WTC11 (cell line): Measurements from ENCODE around the gene OXSR1. TPM values are rescaled to one million over a fixed set of nuclear protein-coding genes. Genes with fewer than 3 reads are reported as not detected.
A peak's percentile ranks its signal among the peaks of the same experiment; 100 is the strongest.

Source experiments
- ATAC-seq: fragments of 200-7000 bp; cut with Tn5 transposase; 2 replicates; pipeline ENCODE4 v1.10.0; 2021; ENCODE audit warnings: mild to moderate bottlenecking, moderate library complexity
- CTCF ChIA-PET: fragments of 300-600 bp; sonication (Branson Sonifier 250); formaldehyde crosslinking; loops from one replicate; lab custom pipeline; 2021; ENCODE audit warnings: antibody characterized with exemption; lab: Charles Lee
- POLR2A ChIA-PET: fragments of 350-600 bp; sonication (Branson Sonifier 250); formaldehyde crosslinking; loops from one replicate; lab custom pipeline; 2021; ENCODE audit warnings: antibody characterized with exemption; lab: Charles Lee
- DNase-seq: peaks from one replicate; pipeline ENCODE4 v3.0.0; 2021; ENCODE audit warnings: low spot score
- H3K27ac Mint-ChIP-seq: 2 replicates; pipeline ENCODE4 v1.8.0; 2021; ENCODE audit warnings: mixed read lengths
- H3K27me3 Mint-ChIP-seq: 2 replicates; pipeline ENCODE4 v1.8.0; 2021; ENCODE audit warnings: low read depth, mild to moderate bottlenecking, moderate library complexity, mixed read lengths
- H3K36me3 Mint-ChIP-seq: 2 replicates; pipeline ENCODE4 v1.8.0; 2021; ENCODE audit warnings: mixed read lengths
- H3K4me1 Mint-ChIP-seq: 2 replicates; pipeline ENCODE4 v1.8.0; 2022; ENCODE audit warnings: mixed read lengths
- H3K4me3 Mint-ChIP-seq: 2 replicates; pipeline ENCODE4 v1.8.0; 2021; ENCODE audit warnings: mild to moderate bottlenecking, moderate library complexity, mixed read lengths
- H3K9me3 Mint-ChIP-seq: 2 replicates; pipeline ENCODE4 v1.8.0; 2021; ENCODE audit warnings: mixed read lengths
- ESRRA ChIP-seq: sonication (generic); formaldehyde crosslinking; IDR thresholded peaks from 2 replicates; pipeline ENCODE4 v1.8.1; 2022; ENCODE audit warnings: mild to moderate bottlenecking, missing genetic modification reagents, borderline replicate concordance
- FOXK1 ChIP-seq: sonication (generic); formaldehyde crosslinking; IDR thresholded peaks from 2 replicates; pipeline ENCODE4 v1.8.0; 2022; ENCODE audit warnings: mild to moderate bottlenecking, moderate library complexity, missing genetic modification reagents
- FOXP1 ChIP-seq: sonication (generic); formaldehyde crosslinking; IDR thresholded peaks from 2 replicates; pipeline ENCODE4 v1.8.0; 2022; ENCODE audit warnings: missing genetic modification reagents, mild to moderate bottlenecking, moderate library complexity, borderline replicate concordance
- GRHL2 ChIP-seq: fragments of 250-450 bp; sonication (Bioruptor Pico); IDR thresholded peaks from 2 replicates; pipeline ENCODE4 v1.8.0; 2022; ENCODE audit warnings: mild to moderate bottlenecking, moderate library complexity; ENCODE audit not compliant: insufficient replicate concordance, severe bottlenecking
- MXD4 ChIP-seq: fragments of 250-450 bp; sonication (Bioruptor Pico); IDR thresholded peaks from 2 replicates; pipeline ENCODE4 v1.8.0; 2021; ENCODE audit warnings: mild to moderate bottlenecking, moderate library complexity, borderline replicate concordance
- NFATC4 ChIP-seq: fragments of 250-450 bp; sonication (Bioruptor Pico); IDR thresholded peaks from 2 replicates; pipeline ENCODE4 v1.9.0; 2021; ENCODE audit warnings: mild to moderate bottlenecking
- NR2C2 ChIP-seq: sonication (generic); formaldehyde crosslinking; IDR thresholded peaks from 2 replicates; pipeline ENCODE4 v1.8.0; 2022; ENCODE audit warnings: mild to moderate bottlenecking, missing genetic modification reagents
- PRRX2 ChIP-seq: fragments of 250-450 bp; sonication (Bioruptor Pico); IDR thresholded peaks from 2 replicates; pipeline ENCODE4 v1.8.0; 2021; ENCODE audit warnings: mild to moderate bottlenecking
- SP1 ChIP-seq: sonication (generic); formaldehyde crosslinking; conservative IDR thresholded peaks from 2 replicates; pipeline ENCODE4 v1.8.1; 2022; ENCODE audit warnings: missing genetic modification reagents
- TEAD4 ChIP-seq: sonication (generic); formaldehyde crosslinking; IDR thresholded peaks from 2 replicates; pipeline ENCODE4 v1.8.0; 2022; ENCODE audit warnings: mild to moderate bottlenecking, missing genetic modification reagents
- ZNF121 ChIP-seq: sonication (generic); formaldehyde crosslinking; IDR thresholded peaks from 2 replicates; pipeline ENCODE4 v1.8.0; 2023; ENCODE audit warnings: missing genetic modification reagents
- ZNF263 ChIP-seq: sonication (generic); formaldehyde crosslinking; IDR thresholded peaks from 2 replicates; pipeline ENCODE4 v1.8.1; 2022; ENCODE audit warnings: low read depth, mild to moderate bottlenecking, moderate library complexity, missing genetic modification reagents
- total RNA-seq: library from RNA; stranded (reverse); gene quantifications from 3 replicates; pipeline ENCODE4 v1.2.3, GENCODE V29; 2021
- TF ChIP-seq, protein P1 (sequence below): sonication (generic); formaldehyde crosslinking; IDR thresholded peaks from 2 replicates; pipeline ENCODE4 v1.8.1; 2022; ENCODE audit warnings: low read depth, missing genetic modification reagents, borderline replicate concordance
- TF ChIP-seq, protein P2 (sequence below): sonication (generic); formaldehyde crosslinking; IDR thresholded peaks from 2 replicates; pipeline ENCODE4 v1.8.1; 2023; ENCODE audit warnings: mild to moderate bottlenecking, missing genetic modification reagents
- TF ChIP-seq, protein P3 (sequence below): fragments of 250-450 bp; sonication (Bioruptor Pico); IDR thresholded peaks from 2 replicates; pipeline ENCODE4 v1.9.0; 2021; ENCODE audit warnings: mild to moderate bottlenecking
- TF ChIP-seq, protein P4 (sequence below): sonication (generic); formaldehyde crosslinking; conservative IDR thresholded peaks from 2 replicates; pipeline ENCODE4 v1.8.1; 2023; ENCODE audit warnings: mild to moderate bottlenecking, low read depth, missing genetic modification reagents, moderate library complexity
- TF ChIP-seq, protein P5 (sequence below): sonication (generic); formaldehyde crosslinking; IDR thresholded peaks from 2 replicates; pipeline ENCODE4 v1.8.0; 2023; ENCODE audit warnings: missing genetic modification reagents
- TF ChIP-seq, protein P6 (sequence below): sonication (generic); formaldehyde crosslinking; IDR thresholded peaks from 2 replicates; pipeline ENCODE4 v1.8.0; 2022; ENCODE audit warnings: mild to moderate bottlenecking, missing genetic modification reagents
- TF ChIP-seq, protein P7 (sequence below): sonication (generic); formaldehyde crosslinking; IDR thresholded peaks from 2 replicates; pipeline ENCODE4 v1.8.0; 2022; ENCODE audit warnings: missing genetic modification reagents

OXSR1 gene
- total RNA-seq, 1 experiment from 2014 or later = 50.6 TPM

DNA sequence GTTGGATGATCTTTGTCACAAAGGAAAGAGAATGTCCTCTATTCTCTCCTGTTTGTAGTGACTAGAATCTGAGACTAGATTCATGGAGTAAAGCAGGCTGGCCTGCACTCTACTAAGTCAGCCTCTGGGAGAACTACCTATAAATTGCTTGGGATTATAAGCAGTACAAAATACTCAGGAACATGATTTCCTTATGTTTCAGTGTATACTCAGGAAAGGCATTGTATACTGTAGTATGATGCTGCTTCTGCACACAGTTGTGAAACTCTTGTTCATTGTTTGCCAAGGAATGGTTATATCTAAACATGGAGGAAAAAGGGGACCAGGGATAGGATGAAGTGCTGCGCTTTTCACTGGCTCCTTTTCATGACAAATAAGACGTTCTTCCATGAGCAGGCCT is 49.2 kb downstream of the OXSR1 start (continued):
- TF ChIP-seq, protein P1, sequence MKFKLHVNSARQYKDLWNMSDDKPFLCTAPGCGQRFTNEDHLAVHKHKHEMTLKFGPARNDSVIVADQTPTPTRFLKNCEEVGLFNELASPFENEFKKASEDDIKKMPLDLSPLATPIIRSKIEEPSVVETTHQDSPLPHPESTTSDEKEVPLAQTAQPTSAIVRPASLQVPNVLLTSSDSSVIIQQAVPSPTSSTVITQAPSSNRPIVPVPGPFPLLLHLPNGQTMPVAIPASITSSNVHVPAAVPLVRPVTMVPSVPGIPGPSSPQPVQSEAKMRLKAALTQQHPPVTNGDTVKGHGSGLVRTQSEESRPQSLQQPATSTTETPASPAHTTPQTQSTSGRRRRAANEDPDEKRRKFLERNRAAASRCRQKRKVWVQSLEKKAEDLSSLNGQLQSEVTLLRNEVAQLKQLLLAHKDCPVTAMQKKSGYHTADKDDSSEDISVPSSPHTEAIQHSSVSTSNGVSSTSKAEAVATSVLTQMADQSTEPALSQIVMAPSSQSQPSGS (CRISPR knock-in tag) = no peak
- TF ChIP-seq, protein P2, sequence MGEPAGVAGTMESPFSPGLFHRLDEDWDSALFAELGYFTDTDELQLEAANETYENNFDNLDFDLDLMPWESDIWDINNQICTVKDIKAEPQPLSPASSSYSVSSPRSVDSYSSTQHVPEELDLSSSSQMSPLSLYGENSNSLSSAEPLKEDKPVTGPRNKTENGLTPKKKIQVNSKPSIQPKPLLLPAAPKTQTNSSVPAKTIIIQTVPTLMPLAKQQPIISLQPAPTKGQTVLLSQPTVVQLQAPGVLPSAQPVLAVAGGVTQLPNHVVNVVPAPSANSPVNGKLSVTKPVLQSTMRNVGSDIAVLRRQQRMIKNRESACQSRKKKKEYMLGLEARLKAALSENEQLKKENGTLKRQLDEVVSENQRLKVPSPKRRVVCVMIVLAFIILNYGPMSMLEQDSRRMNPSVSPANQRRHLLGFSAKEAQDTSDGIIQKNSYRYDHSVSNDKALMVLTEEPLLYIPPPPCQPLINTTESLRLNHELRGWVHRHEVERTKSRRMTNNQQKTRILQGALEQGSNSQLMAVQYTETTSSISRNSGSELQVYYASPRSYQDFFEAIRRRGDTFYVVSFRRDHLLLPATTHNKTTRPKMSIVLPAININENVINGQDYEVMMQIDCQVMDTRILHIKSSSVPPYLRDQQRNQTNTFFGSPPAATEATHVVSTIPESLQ = no peak

DNA sequence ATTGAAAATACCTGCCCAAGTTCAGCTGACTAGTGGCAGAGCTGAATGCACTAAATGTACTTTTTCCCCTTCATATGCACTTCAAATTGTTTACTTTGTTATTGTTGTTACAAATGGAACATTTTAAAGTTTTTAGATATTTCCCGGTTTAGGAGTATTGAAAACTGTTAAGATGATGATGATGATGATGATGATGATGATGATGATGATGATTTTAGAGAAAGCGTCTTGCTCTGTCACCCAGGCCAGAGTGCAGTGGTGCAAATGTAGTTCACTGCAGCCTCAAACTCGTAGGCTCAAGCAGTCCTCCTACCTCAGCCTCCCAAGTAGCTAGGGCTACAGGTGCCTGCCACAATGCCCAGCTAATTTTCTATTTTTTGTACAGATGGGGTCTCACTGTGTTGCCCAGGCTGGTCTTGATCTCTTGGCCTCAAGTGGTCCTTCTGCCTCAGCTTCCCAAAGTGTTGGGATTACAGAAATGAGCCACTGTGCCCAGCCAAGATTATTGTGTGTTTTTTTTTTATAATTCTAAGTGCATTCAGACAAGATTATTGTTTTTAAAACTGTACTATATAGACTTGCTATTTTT is 54.4 kb downstream of the OXSR1 start:
- no peak overlapping the region for H3K27ac Mint-ChIP-seq
- peaks cover 20% of the 10 kb centered on the region for H3K36me3 Mint-ChIP-seq
- CTCF ChIA-PET = no interaction called here
- H3K4me1 Mint-ChIP-seq = no peaks in the 10 kb centered on the region
- TF ChIP-seq ZNF121 = peak; percentile 84
- TF ChIP-seq, protein P3, sequence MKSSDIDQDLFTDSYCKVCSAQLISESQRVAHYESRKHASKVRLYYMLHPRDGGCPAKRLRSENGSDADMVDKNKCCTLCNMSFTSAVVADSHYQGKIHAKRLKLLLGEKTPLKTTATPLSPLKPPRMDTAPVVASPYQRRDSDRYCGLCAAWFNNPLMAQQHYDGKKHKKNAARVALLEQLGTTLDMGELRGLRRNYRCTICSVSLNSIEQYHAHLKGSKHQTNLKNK = no peak
- TF ChIP-seq, protein P4, sequence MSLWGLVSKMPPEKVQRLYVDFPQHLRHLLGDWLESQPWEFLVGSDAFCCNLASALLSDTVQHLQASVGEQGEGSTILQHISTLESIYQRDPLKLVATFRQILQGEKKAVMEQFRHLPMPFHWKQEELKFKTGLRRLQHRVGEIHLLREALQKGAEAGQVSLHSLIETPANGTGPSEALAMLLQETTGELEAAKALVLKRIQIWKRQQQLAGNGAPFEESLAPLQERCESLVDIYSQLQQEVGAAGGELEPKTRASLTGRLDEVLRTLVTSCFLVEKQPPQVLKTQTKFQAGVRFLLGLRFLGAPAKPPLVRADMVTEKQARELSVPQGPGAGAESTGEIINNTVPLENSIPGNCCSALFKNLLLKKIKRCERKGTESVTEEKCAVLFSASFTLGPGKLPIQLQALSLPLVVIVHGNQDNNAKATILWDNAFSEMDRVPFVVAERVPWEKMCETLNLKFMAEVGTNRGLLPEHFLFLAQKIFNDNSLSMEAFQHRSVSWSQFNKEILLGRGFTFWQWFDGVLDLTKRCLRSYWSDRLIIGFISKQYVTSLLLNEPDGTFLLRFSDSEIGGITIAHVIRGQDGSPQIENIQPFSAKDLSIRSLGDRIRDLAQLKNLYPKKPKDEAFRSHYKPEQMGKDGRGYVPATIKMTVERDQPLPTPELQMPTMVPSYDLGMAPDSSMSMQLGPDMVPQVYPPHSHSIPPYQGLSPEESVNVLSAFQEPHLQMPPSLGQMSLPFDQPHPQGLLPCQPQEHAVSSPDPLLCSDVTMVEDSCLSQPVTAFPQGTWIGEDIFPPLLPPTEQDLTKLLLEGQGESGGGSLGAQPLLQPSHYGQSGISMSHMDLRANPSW (CRISPR knock-in tag) = no peak
- TF ChIP-seq ESRRA (CRISPR knock-in tag) = no peak
- TF ChIP-seq SP1 (CRISPR knock-in tag) = no peak
- no peak for TF ChIP-seq NR2C2 (CRISPR knock-in tag)
- TF ChIP-seq, protein P5, sequence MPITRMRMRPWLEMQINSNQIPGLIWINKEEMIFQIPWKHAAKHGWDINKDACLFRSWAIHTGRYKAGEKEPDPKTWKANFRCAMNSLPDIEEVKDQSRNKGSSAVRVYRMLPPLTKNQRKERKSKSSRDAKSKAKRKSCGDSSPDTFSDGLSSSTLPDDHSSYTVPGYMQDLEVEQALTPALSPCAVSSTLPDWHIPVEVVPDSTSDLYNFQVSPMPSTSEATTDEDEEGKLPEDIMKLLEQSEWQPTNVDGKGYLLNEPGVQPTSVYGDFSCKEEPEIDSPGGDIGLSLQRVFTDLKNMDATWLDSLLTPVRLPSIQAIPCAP = no peak
- no peak for TF ChIP-seq PRRX2 (CRISPR knock-in tag)
- no peak for TF ChIP-seq MXD4 (CRISPR knock-in tag)
- POLR2A ChIA-PET = no interaction called here
- no peak for ATAC-seq
- H3K4me3 Mint-ChIP-seq = no peak overlapping the region
- no peaks in the 10 kb centered on the region for H3K27me3 Mint-ChIP-seq
- DNase-seq = no peak
- H3K9me3 Mint-ChIP-seq = no peaks in the 10 kb centered on the region

DNA sequence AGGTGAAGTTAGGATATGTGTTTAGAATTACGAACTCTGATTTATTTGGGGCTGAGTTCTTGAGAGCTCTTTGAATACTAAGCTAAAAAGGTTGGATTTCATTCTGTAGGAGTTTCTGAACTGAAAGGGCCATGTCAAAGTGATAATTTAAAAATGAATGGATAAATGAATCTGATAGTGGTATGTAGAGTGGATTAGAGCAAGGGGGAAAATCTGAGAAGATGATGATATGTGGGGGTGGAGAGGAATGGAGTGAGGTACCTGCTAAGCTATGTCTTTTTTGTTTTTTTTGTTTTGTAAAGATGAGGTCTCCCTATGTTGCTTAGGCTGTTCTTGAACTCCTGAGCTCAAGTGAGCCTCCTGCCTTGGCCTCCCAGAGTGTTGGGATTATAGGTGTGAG is 55.7 kb downstream of the OXSR1 start:
- CTCF ChIA-PET = interaction anchor here (0.6 to 1.1 kb wide), 3 partner anchors 77 to 684 kb away, joined by 3 to 4 read pairs (median 3); no protein-coding TSS in a partner anchor
- no peaks in the 10 kb centered on the region for H3K27me3 Mint-ChIP-seq
- no peak overlapping the region for H3K4me3 Mint-ChIP-seq
- DNase-seq (no peak), ATAC-seq (no peak)
- H3K4me1 Mint-ChIP-seq = no peaks in the 10 kb centered on the region
- no peak overlapping the region for H3K27ac Mint-ChIP-seq
- no peaks in the 10 kb centered on the region for H3K9me3 Mint-ChIP-seq
- POLR2A ChIA-PET = no interaction called here
- peaks cover 25% of the 10 kb centered on the region for H3K36me3 Mint-ChIP-seq
- TF ChIP-seq GRHL2 (CRISPR knock-in tag) = no peak
- no peak for TF ChIP-seq FOXP1 (CRISPR knock-in tag)
- no peak for TF ChIP-seq TEAD4 (CRISPR knock-in tag)
- TF ChIP-seq ZNF263 (CRISPR knock-in tag) = no peak
- no peak for TF ChIP-seq NFATC4 (CRISPR knock-in tag)
- no peak for TF ChIP-seq FOXK1 (CRISPR knock-in tag)
- TF ChIP-seq, protein P6, sequence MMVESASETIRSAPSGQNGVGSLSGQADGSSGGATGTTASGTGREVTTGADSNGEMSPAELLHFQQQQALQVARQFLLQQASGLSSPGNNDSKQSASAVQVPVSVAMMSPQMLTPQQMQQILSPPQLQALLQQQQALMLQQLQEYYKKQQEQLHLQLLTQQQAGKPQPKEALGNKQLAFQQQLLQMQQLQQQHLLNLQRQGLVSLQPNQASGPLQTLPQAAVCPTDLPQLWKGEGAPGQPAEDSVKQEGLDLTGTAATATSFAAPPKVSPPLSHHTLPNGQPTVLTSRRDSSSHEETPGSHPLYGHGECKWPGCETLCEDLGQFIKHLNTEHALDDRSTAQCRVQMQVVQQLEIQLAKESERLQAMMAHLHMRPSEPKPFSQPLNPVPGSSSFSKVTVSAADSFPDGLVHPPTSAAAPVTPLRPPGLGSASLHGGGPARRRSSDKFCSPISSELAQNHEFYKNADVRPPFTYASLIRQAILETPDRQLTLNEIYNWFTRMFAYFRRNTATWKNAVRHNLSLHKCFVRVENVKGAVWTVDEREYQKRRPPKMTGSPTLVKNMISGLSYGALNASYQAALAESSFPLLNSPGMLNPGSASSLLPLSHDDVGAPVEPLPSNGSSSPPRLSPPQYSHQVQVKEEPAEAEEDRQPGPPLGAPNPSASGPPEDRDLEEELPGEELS = no peak
- TF ChIP-seq, protein P7, sequence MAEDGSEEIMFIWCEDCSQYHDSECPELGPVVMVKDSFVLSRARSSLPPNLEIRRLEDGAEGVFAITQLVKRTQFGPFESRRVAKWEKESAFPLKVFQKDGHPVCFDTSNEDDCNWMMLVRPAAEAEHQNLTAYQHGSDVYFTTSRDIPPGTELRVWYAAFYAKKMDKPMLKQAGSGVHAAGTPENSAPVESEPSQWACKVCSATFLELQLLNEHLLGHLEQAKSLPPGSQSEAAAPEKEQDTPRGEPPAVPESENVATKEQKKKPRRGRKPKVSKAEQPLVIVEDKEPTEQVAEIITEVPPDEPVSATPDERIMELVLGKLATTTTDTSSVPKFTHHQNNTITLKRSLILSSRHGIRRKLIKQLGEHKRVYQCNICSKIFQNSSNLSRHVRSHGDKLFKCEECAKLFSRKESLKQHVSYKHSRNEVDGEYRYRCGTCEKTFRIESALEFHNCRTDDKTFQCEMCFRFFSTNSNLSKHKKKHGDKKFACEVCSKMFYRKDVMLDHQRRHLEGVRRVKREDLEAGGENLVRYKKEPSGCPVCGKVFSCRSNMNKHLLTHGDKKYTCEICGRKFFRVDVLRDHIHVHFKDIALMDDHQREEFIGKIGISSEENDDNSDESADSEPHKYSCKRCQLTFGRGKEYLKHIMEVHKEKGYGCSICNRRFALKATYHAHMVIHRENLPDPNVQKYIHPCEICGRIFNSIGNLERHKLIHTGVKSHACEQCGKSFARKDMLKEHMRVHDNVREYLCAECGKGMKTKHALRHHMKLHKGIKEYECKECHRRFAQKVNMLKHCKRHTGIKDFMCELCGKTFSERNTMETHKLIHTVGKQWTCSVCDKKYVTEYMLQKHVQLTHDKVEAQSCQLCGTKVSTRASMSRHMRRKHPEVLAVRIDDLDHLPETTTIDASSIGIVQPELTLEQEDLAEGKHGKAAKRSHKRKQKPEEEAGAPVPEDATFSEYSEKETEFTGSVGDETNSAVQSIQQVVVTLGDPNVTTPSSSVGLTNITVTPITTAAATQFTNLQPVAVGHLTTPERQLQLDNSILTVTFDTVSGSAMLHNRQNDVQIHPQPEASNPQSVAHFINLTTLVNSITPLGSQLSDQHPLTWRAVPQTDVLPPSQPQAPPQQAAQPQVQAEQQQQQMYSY (CRISPR knock-in tag) = no peak
